HCT116 (cell line): ENCODE data around the gene OR11H7.

ENCODE experiments used
- CBX3 ChIP-seq: IDR thresholded peaks from 2 replicates; pipeline ENCODE4 v1.6.1; 2012; ENCODE audit warnings: low read depth
- CTCF ChIP-seq, 3 experiments: fragments of 200-600 bp in 1 of 3; sonication (generic) in 1 of 3; IDR thresholded peaks in 2 of 3; conservative IDR thresholded peaks in 1 of 3; 2 replicates each; pipeline ENCODE4 v1.5.1; 2012 to 2017; ENCODE audit warnings: low read depth in 2 of 3, low read length in 2 of 3, antibody characterized with exemption in 1 of 3, borderline replicate concordance in 1 of 3, control low read depth in 1 of 3, mild to moderate bottlenecking in 1 of 3, mixed read lengths in 1 of 3, mixed run types in 1 of 3, moderate library complexity in 1 of 3; ENCODE audit not compliant: insufficient read depth in 1 of 3
- ELF1 ChIP-seq: IDR thresholded peaks from 2 replicates; pipeline ENCODE4 v1.6.1; 2012; ENCODE audit warnings: low read depth, borderline replicate concordance
- EZH2phosphoT487 ChIP-seq: fragments of 200-600 bp; IDR thresholded peaks from 2 replicates; pipeline ENCODE4 v1.6.1; 2018; ENCODE audit warnings: antibody characterized with exemption, borderline replicate concordance
- POLR2A ChIP-seq: IDR thresholded peaks from 2 replicates; pipeline ENCODE4 v1.7.0; 2011; ENCODE audit warnings: borderline replicate concordance; ENCODE audit not compliant: insufficient read depth, insufficient read length; ENCODE audit errors: extremely low read depth
- RAD21 ChIP-seq: IDR thresholded peaks from 2 replicates; pipeline ENCODE4 v1.6.1; 2012; ENCODE audit warnings: low read depth, mild to moderate bottlenecking
- SP1 ChIP-seq: IDR thresholded peaks from 2 replicates; pipeline ENCODE4 v1.6.1; 2012; ENCODE audit warnings: low read depth
- SRF ChIP-seq: IDR thresholded peaks from 2 replicates; pipeline ENCODE4 v1.6.1; 2012; ENCODE audit warnings: low read depth

- no peak for TF ChIP-seq ELF1
- no peak for TF ChIP-seq CTCF (IDR thresholded peaks at IDR 0.05 in 2 of 3, conservative IDR thresholded peaks at IDR 0.05 in 1 of 3; ENCODE audit: borderline replicate concordance in 1 of 3, insufficient read depth in 1 of 3, low read depth in 2 of 3, low read length in 2 of 3)
- no peak for TF ChIP-seq SRF
- no peak for TF ChIP-seq RAD21
- no peak for TF ChIP-seq CBX3
- no peak for TF ChIP-seq SP1
- no peak for TF ChIP-seq POLR2A
- no peak for TF ChIP-seq EZH2phosphoT487
Observed at GRCh38 chr14:20215196-20215595, 13.6 kb upstream of the OR11H7 start.
